CD4-positive, CD25-positive, alpha-beta regulatory T cell (primary cell): ENCODE data around the gene GMIP. TPM values are rescaled to one million over a fixed set of nuclear protein-coding genes. Genes with fewer than 3 reads are reported as not detected.

ENCODE experiments used
- ATAC-seq, 2 donors: fragments of 150-1000 bp; cut with Tn5 transposase; one replicate each; pipeline ENCODE4 v1.10.0; 2021; ENCODE audit warnings: low read depth in 2 of 2, moderate number of reproducible peaks in 2 of 2, moderate library complexity in 1 of 2
- DNase-seq, 3 donors: peaks; one replicate each; pipeline versions ENCODE4 v3.0.0 to v3.0.0-alpha.2; 2012 to 2022; ENCODE audit warnings: mixed read lengths in 1 of 3
- H3K27ac ChIP-seq: one replicate; pipeline ENCODE4 v1.7.0; 2013; ENCODE audit warnings: mild to moderate bottlenecking, low read length; ENCODE audit not compliant: insufficient read depth, poor library complexity, severe bottlenecking
- H3K27me3 ChIP-seq: one replicate; pipeline ENCODE4 v1.7.0; 2013; ENCODE audit warnings: low read length; ENCODE audit not compliant: control insufficient read depth, insufficient read depth
- H3K36me3 ChIP-seq: one replicate; pipeline ENCODE4 v1.7.0; 2013; ENCODE audit warnings: mild to moderate bottlenecking, low read length, moderate library complexity; ENCODE audit not compliant: control insufficient read depth, insufficient read depth
- H3K4me1 ChIP-seq: 2 replicates; pipeline ENCODE4 v1.7.0; 2013; ENCODE audit warnings: mild to moderate bottlenecking, low read length; ENCODE audit not compliant: insufficient read depth, control insufficient read depth, poor library complexity, severe bottlenecking
- H3K4me3 ChIP-seq: one replicate; pipeline ENCODE4 v1.7.0; 2013; ENCODE audit warnings: low read depth, mild to moderate bottlenecking, low read length, moderate library complexity
- H3K9me3 ChIP-seq, 2 experiments: 1 replicate in 1 of 2; 2 replicates in 1 of 2; pipeline ENCODE4 v1.7.0; 2013; ENCODE audit warnings: low read length in 2 of 2, mild to moderate bottlenecking in 1 of 2, moderate library complexity in 1 of 2; ENCODE audit not compliant: control insufficient read depth in 2 of 2
- H3K27ac Mint-ChIP-seq, 3 donors: one replicate each; pipeline ENCODE4 v1.8.0; 2020 to 2022; ENCODE audit warnings: mild to moderate bottlenecking in 3 of 3, mixed read lengths in 3 of 3, moderate library complexity in 2 of 3
- H3K27me3 Mint-ChIP-seq: one replicate; pipeline ENCODE4 v1.8.0; 2022; ENCODE audit warnings: mild to moderate bottlenecking, mixed read lengths
- H3K36me3 Mint-ChIP-seq: one replicate; pipeline ENCODE4 v1.8.0; 2020; ENCODE audit warnings: mixed read lengths
- H3K4me1 Mint-ChIP-seq, 4 donors: one replicate each; pipeline ENCODE4 v1.8.0; 2020 to 2022; ENCODE audit warnings: mixed read lengths in 4 of 4, mild to moderate bottlenecking in 1 of 4
- H3K4me3 Mint-ChIP-seq, 4 donors: one replicate each; pipeline ENCODE4 v1.8.0; 2020 to 2022; ENCODE audit warnings: mild to moderate bottlenecking in 4 of 4, mixed read lengths in 4 of 4, moderate library complexity in 3 of 4
- H3K9me3 Mint-ChIP-seq, 7 donors: one replicate each; pipeline ENCODE4 v1.8.0; 2020 to 2022; ENCODE audit warnings: mixed read lengths in 7 of 7, mild to moderate bottlenecking in 3 of 7, moderate library complexity in 2 of 7
- polyA plus RNA-seq, 4 donors: library from polyadenylated mRNA; unstranded; fragments of 300-500 nt; fragmentation: Illumina TruSeq; gene quantifications; one replicate each; pipeline ENCODE4 v1.2.3, GENCODE V29; 2021
- total RNA-seq: library from RNA; stranded (reverse); gene quantifications from one replicate; pipeline ENCODE4 v1.2.3, GENCODE V29; 2022

Gene GMIP
- total and polyA plus RNA-seq, 5 donors from 2014 or later: 42.1 to 155 (median 46.4) TPM

DNA sequence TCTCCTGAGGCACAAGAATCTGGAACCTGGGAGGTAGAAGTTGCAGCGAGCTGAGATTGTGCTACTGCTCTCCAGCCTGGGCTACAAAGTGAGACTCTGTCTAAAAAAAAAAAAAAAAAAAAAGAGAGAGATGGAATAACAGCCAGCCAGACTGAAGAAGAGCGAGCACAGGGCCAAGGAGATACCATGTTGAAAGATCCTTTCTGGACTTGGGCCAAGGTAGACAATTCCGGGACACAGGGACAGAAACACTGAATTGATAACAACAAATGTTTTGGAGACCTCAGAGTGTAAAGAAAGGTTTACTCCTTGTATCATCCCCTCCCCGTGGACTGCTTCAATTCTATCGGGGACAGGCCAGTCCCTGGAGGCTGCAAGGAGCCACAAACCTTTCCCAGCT is 20.1 kb downstream of the GMIP start:
- Histone ChIP-seq H3K27me3 (no peaks in the 10 kb centered on the region), H3K27ac (no peak overlapping the region), H3K4me1 (peaks cover 31% of the 10 kb centered on the region), H3K4me3 (no peak overlapping the region), H3K36me3 (peaks cover 16% of the 10 kb centered on the region), H3K9me3 (no peaks in the 10 kb centered on the region)
- Mint-ChIP-seq H3K4me3 (no peak overlapping the region), H3K27ac (peak overlapping the region in 2 of 3 donors; percentile 12 to 42), H3K36me3 (peaks cover 10% of the 10 kb centered on the region), H3K4me1 (peaks cover 5 to 59% (median 23%) of the 10 kb centered on the region in 4 donors), H3K27me3 (no peaks in the 10 kb centered on the region), H3K9me3 (peaks cover 0 to 2% (median 0%) of the 10 kb centered on the region in 7 donors)
- DNase-seq (no peak), ATAC-seq (no peak)

DNA sequence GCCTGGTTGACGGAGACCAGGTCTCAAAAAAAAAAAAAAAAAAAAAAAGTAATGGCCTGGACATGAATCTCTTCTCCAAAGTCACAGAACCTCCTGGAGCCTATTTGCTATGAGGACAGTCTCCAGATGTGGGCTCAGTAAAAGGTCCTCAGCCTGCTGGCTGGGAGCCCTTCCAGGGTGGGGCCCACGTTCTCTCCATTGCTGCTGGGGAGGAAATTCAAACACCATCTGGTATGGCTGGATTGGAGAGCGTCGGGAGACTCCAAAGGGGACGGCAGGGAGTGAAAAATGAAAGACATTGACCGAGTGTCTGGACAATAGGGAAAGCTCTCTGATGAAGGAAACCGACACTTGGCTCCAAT is 23.6 kb downstream of the GMIP start:
- Histone ChIP-seq H3K4me3 (no peak overlapping the region), H3K27me3 (no peaks in the 10 kb centered on the region), H3K9me3 (no peaks in the 10 kb centered on the region), H3K36me3 (peaks cover 16% of the 10 kb centered on the region), H3K27ac (peak overlapping the region; percentile 79), H3K4me1 (peaks cover 43% of the 10 kb centered on the region)
- Mint-ChIP-seq H3K27me3 (no peaks in the 10 kb centered on the region), H3K4me3 (peak overlapping the region in 2 of 4 donors; percentile 87 to 95), H3K9me3 (peaks cover 0 to 2% (median 0%) of the 10 kb centered on the region in 7 donors), H3K4me1 (peaks cover 7 to 65% (median 29%) of the 10 kb centered on the region in 4 donors), H3K27ac (peak overlapping the region; percentile 80 to 93 (median 83)), H3K36me3 (no peaks in the 10 kb centered on the region)
- ATAC-seq (no peak), DNase-seq (no peak)

DNA sequence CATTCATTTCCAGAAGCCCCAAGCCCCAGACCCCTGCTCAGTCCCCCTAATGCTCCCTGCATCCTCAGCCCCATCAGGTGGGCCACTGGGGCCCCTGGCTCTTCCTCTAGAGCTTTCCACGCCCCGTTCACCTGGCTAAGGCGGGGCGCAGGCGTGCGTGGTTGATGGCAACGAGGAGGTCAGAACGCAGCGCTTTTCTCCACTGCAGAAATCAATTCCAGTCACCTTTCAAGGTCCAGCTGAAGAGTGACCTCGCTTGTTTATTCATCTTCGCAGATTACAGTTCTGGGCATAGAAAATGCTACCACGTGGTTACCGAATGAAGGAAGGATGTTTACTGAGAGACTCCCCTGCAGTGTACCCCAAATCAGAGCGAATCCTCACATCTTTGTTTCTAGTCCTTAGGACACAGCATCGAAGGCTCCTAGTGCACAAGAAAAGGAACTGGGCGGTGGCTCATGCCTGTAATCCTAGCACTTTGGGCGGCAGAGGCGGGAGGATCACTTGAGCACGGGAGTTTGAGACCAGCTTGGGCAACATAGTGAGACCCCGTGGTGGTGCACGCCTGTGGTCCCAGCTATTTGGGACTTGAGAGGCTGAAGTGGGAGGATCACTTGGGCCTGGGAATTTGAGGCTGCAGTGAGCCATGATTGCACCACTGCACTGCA is 24.1 kb downstream of the GMIP start:
- Histone ChIP-seq H3K27ac (peak overlapping the region; percentile 79), H3K27me3 (no peaks in the 10 kb centered on the region), H3K4me3 (no peak overlapping the region), H3K36me3 (peaks cover 12% of the 10 kb centered on the region), H3K4me1 (peaks cover 47% of the 10 kb centered on the region), H3K9me3 (no peaks in the 10 kb centered on the region)
- no peaks in the 10 kb centered on the region for H3K27me3 Mint-ChIP-seq
- H3K36me3 Mint-ChIP-seq: no peaks in the 10 kb centered on the region
- peaks cover 7 to 66% (median 28%) of the 10 kb centered on the region in 4 donors for H3K4me1 Mint-ChIP-seq
- ATAC-seq (no peak), DNase-seq (no peak)
- H3K4me3 Mint-ChIP-seq: peak overlapping the region; percentile 87 to 96 (median 94)
- peak overlapping the region; percentile 93 to 97 (median 95) for H3K27ac Mint-ChIP-seq
- peaks cover 0 to 2% (median 0%) of the 10 kb centered on the region in 7 donors for H3K9me3 Mint-ChIP-seq

DNA sequence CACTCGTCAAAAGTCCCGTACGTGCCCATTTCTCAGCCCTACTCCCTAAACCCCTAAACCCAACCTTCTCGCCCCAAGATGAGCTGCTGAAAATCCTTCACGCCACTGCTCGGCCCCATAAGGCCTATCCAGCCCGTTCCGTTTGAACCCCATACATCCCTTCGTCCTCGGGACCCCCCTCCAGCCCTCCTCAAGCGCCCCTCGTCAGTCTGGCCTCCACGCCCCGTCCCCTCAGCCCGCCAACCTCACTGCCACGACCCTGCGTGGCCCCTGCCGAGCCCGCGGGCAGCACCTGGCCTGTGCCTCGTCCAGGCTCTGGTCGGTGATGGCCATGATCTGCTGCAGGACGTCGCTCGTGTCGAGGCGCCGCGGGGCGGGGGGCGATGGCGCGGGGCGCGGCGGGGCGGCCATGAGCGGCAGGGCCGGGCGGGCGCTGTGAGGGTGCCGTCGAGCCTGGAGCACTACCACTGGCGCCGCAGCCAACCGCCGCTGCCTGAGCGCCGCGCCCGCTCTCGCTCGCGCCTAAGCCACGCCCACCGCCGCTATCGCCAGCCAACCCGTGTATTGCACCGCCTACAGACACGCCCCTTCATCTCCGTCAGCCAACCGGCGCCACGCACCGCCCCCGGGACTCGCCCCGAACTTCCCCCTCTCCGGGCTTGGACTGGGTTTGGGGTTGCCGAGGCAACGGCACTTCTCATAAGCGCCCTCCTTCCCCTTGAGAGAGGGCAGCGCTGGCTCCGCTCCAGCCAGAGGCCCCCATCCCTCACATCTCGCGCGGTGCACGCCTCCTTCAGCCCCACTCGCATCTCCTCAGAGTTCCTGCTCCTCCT is 25.0 kb downstream of the GMIP start, which contains the start of gene PBX4:
Gene PBX4, minus strand, starts transcription at position 469 of the 833 bp plus-strand sequence. Its CDS starts 58 bp downstream, at position 411.
- Mint-ChIP-seq H3K9me3 (peaks cover 0 to 2% (median 0%) of the 10 kb centered on the region in 7 donors), H3K4me1 (peaks cover 11 to 66% (median 31%) of the 10 kb centered on the region in 4 donors), H3K36me3 (no peaks in the 10 kb centered on the region), H3K27ac (peak within 1 kb of the TSS; percentile 93 to 97 (median 95)), H3K4me3 (peak within 1 kb of the TSS; percentile 87 to 96 (median 94)), H3K27me3 (no peaks in the 10 kb centered on the region)
- H3K27me3 ChIP-seq: no peaks in the 10 kb centered on the region
- H3K27ac ChIP-seq: peak within 1 kb of the TSS; percentile 83
- H3K9me3 ChIP-seq: no peaks in the 10 kb centered on the region
- peaks cover 5% of the 10 kb centered on the region for H3K36me3 ChIP-seq
- peaks cover 48% of the 10 kb centered on the region for H3K4me1 ChIP-seq
- DNase-seq: peak; percentile 98 to 99 (median 98)
- ATAC-seq: peak; percentile 95 to 96
- H3K4me3 ChIP-seq: peak within 1 kb of the TSS; percentile 86

DNA sequence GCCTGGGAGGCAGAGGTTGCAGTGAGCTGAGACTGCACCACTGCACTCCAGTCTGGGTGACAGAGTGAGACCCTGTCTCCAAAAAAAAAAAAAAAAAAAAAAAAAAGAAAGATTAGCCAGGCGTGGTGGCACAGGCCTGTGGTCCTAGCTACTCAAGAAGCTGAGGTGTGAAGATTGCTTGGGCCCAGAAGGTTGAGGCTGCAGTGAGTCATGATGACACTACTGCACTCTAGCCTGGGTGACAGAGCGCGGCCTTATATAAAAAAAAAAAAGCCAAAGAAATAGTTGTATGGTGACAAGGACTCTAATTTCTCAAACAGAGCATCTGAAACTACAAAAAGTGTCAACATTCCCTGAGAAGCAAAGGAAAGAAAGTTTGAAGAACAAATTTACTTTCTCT is 28.4 kb downstream of the GMIP start:
- no peaks in the 10 kb centered on the region for H3K27me3 ChIP-seq
- ATAC-seq (no peak), DNase-seq (peak in 1 of 3 donors; percentile 44)
- peaks cover 20 to 77% (median 44%) of the 10 kb centered on the region in 4 donors for H3K4me1 Mint-ChIP-seq
- H3K36me3 ChIP-seq: peaks cover 9% of the 10 kb centered on the region
- H3K4me3 Mint-ChIP-seq: peak overlapping the region; percentile 40 to 87 (median 78)
- peak overlapping the region; percentile 26 for H3K4me3 ChIP-seq
- H3K27ac ChIP-seq: no peak overlapping the region
- H3K27me3 Mint-ChIP-seq: no peaks in the 10 kb centered on the region
- peak overlapping the region in 2 of 3 donors; percentile 53 to 84 for H3K27ac Mint-ChIP-seq
- no peaks in the 10 kb centered on the region for H3K9me3 ChIP-seq
- peaks cover 15% of the 10 kb centered on the region for H3K36me3 Mint-ChIP-seq
- peaks cover 0 to 2% (median 0%) of the 10 kb centered on the region in 7 donors for H3K9me3 Mint-ChIP-seq
- H3K4me1 ChIP-seq: peaks cover 48% of the 10 kb centered on the region

DNA sequence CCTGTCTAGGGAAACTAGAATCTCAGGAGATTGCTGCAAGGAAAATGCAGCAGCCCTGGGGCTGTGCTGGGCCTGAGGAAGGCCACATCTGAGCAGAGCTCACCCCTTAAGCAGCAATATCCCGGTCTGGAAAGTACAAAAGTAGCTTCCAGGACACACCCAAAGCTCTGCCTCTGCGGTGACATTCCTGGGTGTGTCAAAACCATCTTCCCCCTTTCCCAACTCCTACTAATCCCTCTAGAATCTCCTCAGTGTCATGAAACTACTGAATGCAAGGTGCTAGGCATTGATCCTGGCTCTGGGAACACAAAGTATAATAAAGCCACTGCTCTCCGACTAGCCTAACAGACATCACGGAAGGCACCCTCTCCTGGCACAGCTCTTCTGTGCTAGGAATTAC is 30.0 kb downstream of the GMIP start:
- peak overlapping the region in 2 of 3 donors; percentile 6 to 64 for H3K27ac Mint-ChIP-seq
- H3K4me1 Mint-ChIP-seq: peaks cover 20 to 75% (median 44%) of the 10 kb centered on the region in 4 donors
- H3K4me3 Mint-ChIP-seq: peak overlapping the region in 2 of 4 donors; percentile 33 to 55
- H3K4me1 ChIP-seq: peaks cover 39% of the 10 kb centered on the region
- no peak overlapping the region for H3K27ac ChIP-seq
- no peaks in the 10 kb centered on the region for H3K9me3 Mint-ChIP-seq
- ATAC-seq (no peak), DNase-seq (no peak)
- H3K27me3 Mint-ChIP-seq: no peaks in the 10 kb centered on the region
- peaks cover 16% of the 10 kb centered on the region for H3K36me3 ChIP-seq
- no peak overlapping the region for H3K4me3 ChIP-seq
- peaks cover 21% of the 10 kb centered on the region for H3K36me3 Mint-ChIP-seq
- no peaks in the 10 kb centered on the region for H3K27me3 ChIP-seq
- H3K9me3 ChIP-seq: no peaks in the 10 kb centered on the region

DNA sequence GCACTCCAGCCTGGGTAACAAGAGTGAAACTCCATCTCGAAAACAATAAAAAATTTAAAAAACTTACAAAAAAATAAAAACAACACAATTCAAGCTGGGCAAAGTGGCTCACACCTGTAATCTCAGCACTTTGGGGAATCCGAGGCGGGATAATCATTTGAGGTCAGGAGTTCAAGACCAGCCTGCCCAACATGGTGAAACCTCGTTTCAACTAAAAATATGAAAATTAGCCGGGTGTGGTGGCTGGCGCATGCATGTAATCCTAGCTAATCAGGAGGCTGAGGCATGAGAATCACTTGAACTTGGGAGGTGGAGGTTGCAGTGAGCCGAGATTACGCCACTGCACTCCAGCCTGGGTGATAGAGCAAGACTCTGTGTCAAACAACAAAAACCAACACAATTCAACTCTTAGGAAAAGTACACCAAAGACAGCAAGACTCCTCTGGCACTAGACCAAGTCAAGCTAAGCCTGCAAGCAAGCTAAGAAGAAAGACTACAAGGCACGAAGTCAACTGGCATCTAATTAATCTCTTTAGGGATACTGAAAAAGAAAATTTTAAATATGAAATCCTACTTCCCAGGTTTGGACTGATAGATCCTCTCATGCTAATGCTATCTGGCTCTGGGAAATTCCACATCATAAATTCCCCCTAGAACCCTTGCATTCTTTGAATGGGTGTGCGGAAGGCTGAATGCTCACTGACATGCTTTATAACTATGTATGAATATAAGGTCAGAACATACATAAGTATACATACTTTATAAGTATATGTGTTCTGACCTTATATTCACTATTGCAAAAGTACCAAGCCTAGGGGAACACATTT is 32.9 kb downstream of the GMIP start:
- DNase-seq (no peak), ATAC-seq (no peak)
- Histone ChIP-seq H3K36me3 (peaks cover 18% of the 10 kb centered on the region), H3K4me1 (peaks cover 30% of the 10 kb centered on the region), H3K27me3 (no peaks in the 10 kb centered on the region), H3K9me3 (no peaks in the 10 kb centered on the region), H3K4me3 (no peak overlapping the region), H3K27ac (no peak overlapping the region)
- peak overlapping the region in 2 of 3 donors; percentile 49 to 72 for H3K27ac Mint-ChIP-seq
- H3K27me3 Mint-ChIP-seq: no peaks in the 10 kb centered on the region
- H3K36me3 Mint-ChIP-seq: peaks cover 23% of the 10 kb centered on the region
- H3K9me3 Mint-ChIP-seq: no peaks in the 10 kb centered on the region
- H3K4me1 Mint-ChIP-seq: peaks cover 18 to 78% (median 37%) of the 10 kb centered on the region in 4 donors
- peak overlapping the region in 1 of 4 donors; percentile 28 for H3K4me3 Mint-ChIP-seq
